Measurements from ENCODE around the gene PELO. TPM values are rescaled to one million over a fixed set of nuclear protein-coding genes. Genes with fewer than 3 reads are reported as not detected.

PELO gene
- total and polyA plus RNA-seq, 3 donors from 2014 or later: 9.0 to 10.6 (median 9.4) TPM

- Histone ChIP-seq H3K4me3 (no peak overlapping the region), H3K9me3 (no peaks in the 10 kb centered on the region), H3K27me3 (no peaks in the 10 kb centered on the region), H3K36me3 (ENCODE audit: low read depth, missing control alignments) (no peaks in the 10 kb centered on the region), H3K4me1 (no peaks in the 10 kb centered on the region), H3K27ac (no peak overlapping the region)
- WGBS, 2 donors: 66 to 73% methylated on average over 2 of the region's 2 CpGs
- TF ChIP-seq POLR2A (IDR thresholded peaks at IDR 0.05) (no peak), CTCF (IDR thresholded peaks at IDR 0.05) (no peak)
- intact Hi-C loops (cut with DNase I; ENCODE audit: low total_unique reads): no loop called here
- DNase-seq: no peak
Observed at GRCh38 chr5:52808316-52808901, 20.7 kb downstream of the PELO start.

- Histone ChIP-seq H3K27me3 (no peaks in the 10 kb centered on the region), H3K9me3 (no peaks in the 10 kb centered on the region), H3K4me1 (no peaks in the 10 kb centered on the region), H3K4me3 (no peak overlapping the region), H3K36me3 (ENCODE audit: low read depth, missing control alignments) (no peaks in the 10 kb centered on the region), H3K27ac (no peak overlapping the region)
- TF ChIP-seq POLR2A (IDR thresholded peaks at IDR 0.05): no peak
- no peak for TF ChIP-seq CTCF (IDR thresholded peaks at IDR 0.05)
- DNase-seq: no peak
- intact Hi-C loops (cut with DNase I; ENCODE audit: low total_unique reads): no loop called here
- WGBS, 2 donors: 45 to 65% methylated on average over 1 of the region's 1 CpG
Observed at GRCh38 chr5:52809884-52810283, 22.2 kb downstream of the PELO start.

- 23 to 73% methylated on average over 1 of the region's 1 CpG for WGBS, 2 donors
- Histone ChIP-seq H3K36me3 (ENCODE audit: low read depth, missing control alignments) (no peaks in the 10 kb centered on the region), H3K4me1 (no peaks in the 10 kb centered on the region), H3K4me3 (no peak overlapping the region), H3K27me3 (no peaks in the 10 kb centered on the region), H3K9me3 (no peaks in the 10 kb centered on the region), H3K27ac (no peak overlapping the region)
- intact Hi-C loops (cut with DNase I; ENCODE audit: low total_unique reads): no loop called here
- no peak for TF ChIP-seq POLR2A (IDR thresholded peaks at IDR 0.05)
- TF ChIP-seq CTCF (IDR thresholded peaks at IDR 0.05): no peak
- no peak for DNase-seq
Observed at GRCh38 chr5:52810426-52810825, 22.7 kb downstream of the PELO start.

GRCh38 chr5:52811067-52811749 lies 23.5 kb downstream of the PELO start:
- no peak for TF ChIP-seq POLR2A (IDR thresholded peaks at IDR 0.05)
- no peak for TF ChIP-seq CTCF (IDR thresholded peaks at IDR 0.05)
- WGBS, 2 donors: 67 to 85% methylated on average over 3 of the region's 3 CpGs
- no peaks in the 10 kb centered on the region for H3K9me3 ChIP-seq
- intact Hi-C loops (cut with DNase I; ENCODE audit: low total_unique reads): no loop called here
- H3K4me3 ChIP-seq: no peak overlapping the region
- H3K4me1 ChIP-seq: no peaks in the 10 kb centered on the region
- H3K27ac ChIP-seq: no peak overlapping the region
- H3K27me3 ChIP-seq: no peaks in the 10 kb centered on the region
- H3K36me3 ChIP-seq (ENCODE audit: low read depth, missing control alignments): no peaks in the 10 kb centered on the region
- DNase-seq: no peak

Measured in testis (tissue), 3 donors.